GM10266 (cell line): ENCODE measurements around the gene MOSMO.

Experiments used
- DNase-seq: peaks from one replicate; pipeline ENCODE4 v3.0.0; 2012; ENCODE audit errors: extremely low spot score
- CTCF ChIP-seq: IDR thresholded peaks from 2 replicates; pipeline ENCODE4 v1.5.1; 2012; ENCODE audit warnings: mild to moderate bottlenecking, low read depth; ENCODE audit not compliant: control insufficient read depth, insufficient read depth; ENCODE audit errors: missing control alignments

Gene MOSMO

GRCh38 chr16:22092143-22092933, 84.4 kb downstream of the MOSMO start, which contains the start of gene VWA3A:
VWA3A (plus strand) TSS chr16:22092541; CDS start chr16:22092638, 97 bp downstream.
- no peak for DNase-seq
- TF ChIP-seq CTCF: no peak

- no peak for DNase-seq
- TF ChIP-seq CTCF: no peak
Measured at GRCh38 chr16:22093331-22093730, 85.4 kb downstream of the MOSMO start.

GRCh38 chr16:22093996-22094395, 86.1 kb downstream of the MOSMO start:
- no peak for DNase-seq
- TF ChIP-seq CTCF: no peak

GRCh38 chr16:22098405-22099255, 90.7 kb downstream of the MOSMO start:
- peak; percentile 69 for TF ChIP-seq CTCF
- DNase-seq: peak; percentile 68

- no peak for TF ChIP-seq CTCF
- DNase-seq: no peak
Measured at GRCh38 chr16:22099256-22099975, 91.5 kb downstream of the MOSMO start.

- DNase-seq: no peak
- TF ChIP-seq CTCF: no peak
Measured at GRCh38 chr16:22103441-22103840, 95.5 kb downstream of the MOSMO start.
